Measurements from ENCODE around the gene LMF1. TPM values are rescaled to one million over a fixed set of nuclear protein-coding genes. Genes with fewer than 3 reads are reported as not detected.

The LMF1 gene
- total and polyA plus RNA-seq, 9 of the 15 experiments (the other 6 are each of a cell fraction or from before 2014, with no cell fraction given) = 0.11 to 1.6 (median 0.55) TPM; not detected in 1

DNA sequence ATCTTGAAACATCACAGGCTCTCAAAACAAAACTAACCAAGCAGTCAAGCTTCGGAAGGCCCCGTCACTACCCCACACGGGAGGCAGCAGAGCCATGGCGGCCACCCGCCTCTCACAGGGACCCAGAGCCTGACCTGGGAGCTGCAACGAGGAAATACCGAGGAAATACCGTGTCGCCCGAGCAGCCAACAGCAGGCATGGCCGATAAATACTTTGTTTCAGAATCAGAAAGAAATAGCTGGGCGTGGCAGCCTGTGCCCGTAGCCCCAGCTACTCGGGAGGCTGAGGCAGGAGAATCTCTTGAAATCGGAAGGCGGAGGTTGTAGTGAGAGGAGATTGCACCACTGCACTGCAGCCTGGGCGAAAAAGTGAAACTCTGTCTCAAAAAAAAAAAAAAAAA, 6.9 kb downstream of the LMF1 start:
- ATAC-seq = no peak
- Histone ChIP-seq H3K4me1 (replicated peaks in 1 of 2; ENCODE audit: control insufficient read depth in 2 of 2, insufficient read depth in 2 of 2, low read length in 2 of 2) (peaks cover 0 to 25% of the 10 kb centered on the region in 2 experiments; a peak in 1 of 5 replicates), H3K36me3 (ENCODE audit: control insufficient read depth, insufficient read depth, low read length) (no peaks in the 10 kb centered on the region; the same call in 2 of the 3 replicates), H3K9me1 (ENCODE audit: control insufficient read depth, insufficient read depth, low read length) (no peaks in the 10 kb centered on the region), H3K27me3 (ENCODE audit: control insufficient read depth in 2 of 2, insufficient read depth in 2 of 2, low read length in 2 of 2) (peaks cover 1 to 20% of the 10 kb centered on the region in 2 experiments; a peak in 4 of 5 replicates), H3K4me3 (no peak overlapping the region), H2AFZ (ENCODE audit: low read depth, low read length) (no peak overlapping the region), H3K27ac (ENCODE audit: extremely low read depth, low read depth, low read length) (no peak overlapping the region), H3K79me2 (ENCODE audit: control insufficient read depth, insufficient read depth, low read length) (no peaks in the 10 kb centered on the region), H3K4me2 (ENCODE audit: insufficient read depth, low read length) (no peak overlapping the region), H3K9me3 (replicated peaks; ENCODE audit: control insufficient read depth, insufficient read depth, low read depth, low read length) (no peaks in the 10 kb centered on the region), H3K9ac (ENCODE audit: insufficient read depth in 1 of 2, low read depth in 2 of 2, low read length in 2 of 2) (no peak overlapping the region; a peak in 1 of 4 replicates), H4K20me1 (replicated peaks; ENCODE audit: control insufficient read depth, insufficient read depth, low read length) (no peaks in the 10 kb centered on the region; the same call in 1 of the 2 replicates)
- no peak for DNase-seq (ENCODE audit: extremely low read depth in 1 of 4, low spot score in 3 of 4)
- CTCF ChIA-PET (ENCODE audit: low intra/inter-chr PET ratio) = no interaction called here
- BruUV-seq (replicated peaks) = no TSS peak
- intact Hi-C loops (cut with micrococcal nuclease) = no loop called here
- POLR2A ChIA-PET = interaction anchor here (1.3 kb wide), 1 partner anchor 10 kb away, joined by 5 read pairs; no protein-coding TSS in a partner anchor
- in situ Hi-C loops (cut with MboI) = no loop called here
- TF ChIP-seq NRF1 (conservative IDR thresholded peaks at IDR 0.05 in 1 of 2, IDR thresholded peaks at IDR 0.05 in 1 of 2) (no peak), NFRKB (IDR thresholded peaks at IDR 0.05; ENCODE audit: low read depth) (no peak), ETV6 (IDR thresholded peaks at IDR 0.05; ENCODE audit: borderline replicate concordance in 1 of 2, low read depth in 2 of 2, low read length in 1 of 2) (no peak), ETV6 (CRISPR knock-in tag; IDR thresholded peaks at IDR 0.05; ENCODE audit: borderline replicate concordance) (no peak), TEAD2 (tag; IDR thresholded peaks at IDR 0.05) (no peak), LEF1 (IDR thresholded peaks at IDR 0.05) (no peak), MAZ (CRISPR knock-in tag; conservative IDR thresholded peaks at IDR 0.05 in 1 of 2, IDR thresholded peaks at IDR 0.05 in 1 of 2) (no peak), GABPA (tag; conservative IDR thresholded peaks at IDR 0.05; ENCODE audit: low read depth) (no peak), GTF2A2 (tag; IDR thresholded peaks at IDR 0.05) (no peak), RBM25 (IDR thresholded peaks at IDR 0.05; ENCODE audit: low read depth, low read length, severe bottlenecking) (no peak)
- TF ChIP-seq, protein P1, sequence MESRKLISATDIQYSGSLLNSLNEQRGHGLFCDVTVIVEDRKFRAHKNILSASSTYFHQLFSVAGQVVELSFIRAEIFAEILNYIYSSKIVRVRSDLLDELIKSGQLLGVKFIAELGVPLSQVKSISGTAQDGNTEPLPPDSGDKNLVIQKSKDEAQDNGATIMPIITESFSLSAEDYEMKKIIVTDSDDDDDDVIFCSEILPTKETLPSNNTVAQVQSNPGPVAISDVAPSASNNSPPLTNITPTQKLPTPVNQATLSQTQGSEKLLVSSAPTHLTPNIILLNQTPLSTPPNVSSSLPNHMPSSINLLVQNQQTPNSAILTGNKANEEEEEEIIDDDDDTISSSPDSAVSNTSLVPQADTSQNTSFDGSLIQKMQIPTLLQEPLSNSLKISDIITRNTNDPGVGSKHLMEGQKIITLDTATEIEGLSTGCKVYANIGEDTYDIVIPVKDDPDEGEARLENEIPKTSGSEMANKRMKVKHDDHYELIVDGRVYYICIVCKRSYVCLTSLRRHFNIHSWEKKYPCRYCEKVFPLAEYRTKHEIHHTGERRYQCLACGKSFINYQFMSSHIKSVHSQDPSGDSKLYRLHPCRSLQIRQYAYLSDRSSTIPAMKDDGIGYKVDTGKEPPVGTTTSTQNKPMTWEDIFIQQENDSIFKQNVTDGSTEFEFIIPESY (CRISPR knock-in tag; IDR thresholded peaks at IDR 0.05) = no peak
- TF ChIP-seq, protein P2, sequence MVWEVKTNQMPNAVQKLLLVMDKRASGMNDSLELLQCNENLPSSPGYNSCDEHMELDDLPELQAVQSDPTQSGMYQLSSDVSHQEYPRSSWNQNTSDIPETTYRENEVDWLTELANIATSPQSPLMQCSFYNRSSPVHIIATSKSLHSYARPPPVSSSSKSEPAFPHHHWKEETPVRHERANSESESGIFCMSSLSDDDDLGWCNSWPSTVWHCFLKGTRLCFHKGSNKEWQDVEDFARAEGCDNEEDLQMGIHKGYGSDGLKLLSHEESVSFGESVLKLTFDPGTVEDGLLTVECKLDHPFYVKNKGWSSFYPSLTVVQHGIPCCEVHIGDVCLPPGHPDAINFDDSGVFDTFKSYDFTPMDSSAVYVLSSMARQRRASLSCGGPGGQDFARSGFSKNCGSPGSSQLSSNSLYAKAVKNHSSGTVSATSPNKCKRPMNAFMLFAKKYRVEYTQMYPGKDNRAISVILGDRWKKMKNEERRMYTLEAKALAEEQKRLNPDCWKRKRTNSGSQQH (CRISPR knock-in tag; IDR thresholded peaks at IDR 0.05) = no peak
- TF ChIP-seq, protein P3, sequence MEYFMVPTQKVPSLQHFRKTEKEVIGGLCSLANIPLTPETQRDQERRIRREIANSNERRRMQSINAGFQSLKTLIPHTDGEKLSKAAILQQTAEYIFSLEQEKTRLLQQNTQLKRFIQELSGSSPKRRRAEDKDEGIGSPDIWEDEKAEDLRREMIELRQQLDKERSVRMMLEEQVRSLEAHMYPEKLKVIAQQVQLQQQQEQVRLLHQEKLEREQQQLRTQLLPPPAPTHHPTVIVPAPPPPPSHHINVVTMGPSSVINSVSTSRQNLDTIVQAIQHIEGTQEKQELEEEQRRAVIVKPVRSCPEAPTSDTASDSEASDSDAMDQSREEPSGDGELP (CRISPR knock-in tag; IDR thresholded peaks at IDR 0.05; ENCODE audit: borderline replicate concordance) = no peak
- 37% methylated on average over 17 of the region's 17 CpGs for WGBS (ENCODE audit: insufficient coverage, low coverage, missing lambda C conversion rate)
- FAIRE-seq = no peak

Measured in K562 (cell line).